Esophagus squamous epithelium (tissue), 5 donors: ENCODE results near the gene NELL1. TPM values are rescaled to one million over a fixed set of nuclear protein-coding genes. Genes with fewer than 3 reads are reported as not detected.

Experiments
- DNase-seq: peaks from one replicate; lab custom pipeline; 2025; lab: John Stamatoyannopoulos, UW
- H3K27ac ChIP-seq, 4 donors: fragments of 200-600 bp; sonication (generic); one replicate each; pipeline ENCODE4 v1.5.1; 2016 to 2019; ENCODE audit warnings: mild to moderate bottlenecking in 1 of 4
- H3K27me3 ChIP-seq, 4 donors: fragments of 200-600 bp; sonication (generic); 1 replicate in 3 of 4; 2 replicates in 1 of 4; pipeline versions ENCODE4 v1.5.1 to v1.6.0; 2017 to 2021; ENCODE audit warnings: antibody characterized with exemption in 1 of 4
- H3K36me3 ChIP-seq, 3 donors: fragments of 200-600 bp; sonication (generic); one replicate each; pipeline ENCODE4 v1.5.1; 2016 to 2019
- H3K4me1 ChIP-seq, 3 donors: fragments of 200-600 bp; sonication (generic); one replicate each; pipeline ENCODE4 v1.5.1; 2017 to 2019
- H3K4me3 ChIP-seq, 4 donors: fragments of 200-600 bp; sonication (generic); 1 replicate in 3 of 4; 2 replicates in 1 of 4; pipeline ENCODE4 v1.5.1; 2016 to 2019; ENCODE audit warnings: mild to moderate bottlenecking in 2 of 4, moderate library complexity in 1 of 4
- H3K9me3 ChIP-seq, 3 donors: fragments of 200-600 bp; sonication (generic); one replicate each; pipeline ENCODE4 v1.5.1; 2016 to 2019
- CTCF ChIP-seq, 6 experiments: fragments of 450-650 bp in 4 of 6; fragments of 200-600 bp in 2 of 6; sonication (generic) in 2 of 6; IDR thresholded peaks; one replicate each; pipeline ENCODE4 v1.5.1; 2016 to 2019; ENCODE audit warnings: antibody characterized with exemption in 6 of 6, mild to moderate bottlenecking in 4 of 6, moderate library complexity in 4 of 6
- POLR2A ChIP-seq, 4 donors: fragments of 450-650 bp; IDR thresholded peaks; one replicate each; pipeline ENCODE4 v1.6.1; 2017; ENCODE audit warnings: antibody characterized with exemption in 4 of 4, mild to moderate bottlenecking in 4 of 4, moderate library complexity in 3 of 4
- WGBS, 2 donors: methylation state at CpG; one replicate each; pipeline ENCODE4 v1.1.5; 2018; 5-methylcytosine and 5-hydroxymethylcytosine counted together
- intact Hi-C: fragments of 100-400 bp; cut with DNase I; formaldehyde crosslinking; loops from one replicate; pipeline ENCODE4 v1.15.0; 2022
- total RNA-seq, 4 donors: library from RNA; depleted of rRNA; stranded (reverse); fragments of >200 nt; gene quantifications; one replicate each; pipeline ENCODE4 v1.1.0, GENCODE V29; 2016
- donor health status: DM: yes; HTN: yes; CAD: no.

The NELL1 gene
- total RNA-seq, 4 donors from 2014 or later: 1.5 TPM; not detected in 3

- 63 to 70% methylated on average over 1 of the region's 1 CpG for WGBS, 2 donors
- H3K4me1 ChIP-seq: no peaks in the 10 kb centered on the region
- TF ChIP-seq CTCF (IDR thresholded peaks at IDR 0.05) (no peak), POLR2A (IDR thresholded peaks at IDR 0.05) (no peak)
- H3K27me3 ChIP-seq: no peaks in the 10 kb centered on the region
- no peaks in the 10 kb centered on the region for H3K9me3 ChIP-seq
- intact Hi-C loops: no loop called here
- no peak for DNase-seq
- no peak overlapping the region for H3K27ac ChIP-seq
- no peaks in the 10 kb centered on the region for H3K36me3 ChIP-seq
- H3K4me3 ChIP-seq: no peak overlapping the region
Measured at GRCh38 chr11:21505070-21505469, 835.7 kb downstream of the NELL1 start.

GRCh38 chr11:21511835-21512440 lies 842.6 kb downstream of the NELL1 start:
- H3K4me1 ChIP-seq: no peaks in the 10 kb centered on the region
- no peak overlapping the region for H3K27ac ChIP-seq
- H3K36me3 ChIP-seq: no peaks in the 10 kb centered on the region
- H3K9me3 ChIP-seq: no peaks in the 10 kb centered on the region
- no peak overlapping the region for H3K4me3 ChIP-seq
- DNase-seq: no peak
- TF ChIP-seq CTCF (IDR thresholded peaks at IDR 0.05) (peak in 5 of 6 experiments; percentile 49 to 75 (median 50)), POLR2A (IDR thresholded peaks at IDR 0.05) (no peak)
- no peaks in the 10 kb centered on the region for H3K27me3 ChIP-seq
- 13 to 29% methylated on average over 2 of the region's 2 CpGs for WGBS, 2 donors
- intact Hi-C loops: no loop called here

- intact Hi-C loops: no loop called here
- Histone ChIP-seq H3K9me3 (no peaks in the 10 kb centered on the region), H3K4me3 (no peak overlapping the region), H3K4me1 (no peaks in the 10 kb centered on the region), H3K27ac (no peak overlapping the region), H3K36me3 (no peaks in the 10 kb centered on the region), H3K27me3 (no peaks in the 10 kb centered on the region)
- no peak for TF ChIP-seq POLR2A (IDR thresholded peaks at IDR 0.05)
- TF ChIP-seq CTCF (IDR thresholded peaks at IDR 0.05): peak in 2 of 6 experiments; percentile 16 to 60
- 44 to 45% methylated on average over 3 of the region's 3 CpGs for WGBS, 2 donors
- DNase-seq: no peak
Measured at GRCh38 chr11:21514316-21514715, 844.9 kb downstream of the NELL1 start.

- 63 to 83% methylated on average over 1 of the region's 1 CpG for WGBS, 2 donors
- intact Hi-C loops: no loop called here
- TF ChIP-seq CTCF (IDR thresholded peaks at IDR 0.05): no peak
- no peak for TF ChIP-seq POLR2A (IDR thresholded peaks at IDR 0.05)
Measured at GRCh38 chr11:21520244-21520643, 850.9 kb downstream of the NELL1 start.

GRCh38 chr11:21529187-21529586 lies 859.8 kb downstream of the NELL1 start:
- no peak overlapping the region for H3K27ac ChIP-seq
- no peaks in the 10 kb centered on the region for H3K27me3 ChIP-seq
- no peaks in the 10 kb centered on the region for H3K9me3 ChIP-seq
- 37 to 40% methylated on average over 1 of the region's 1 CpG for WGBS, 2 donors
- H3K36me3 ChIP-seq: no peaks in the 10 kb centered on the region
- TF ChIP-seq POLR2A (IDR thresholded peaks at IDR 0.05) (no peak), CTCF (IDR thresholded peaks at IDR 0.05) (no peak)
- no peak overlapping the region for H3K4me3 ChIP-seq
- intact Hi-C loops: no loop called here
- H3K4me1 ChIP-seq: no peaks in the 10 kb centered on the region
- DNase-seq: no peak

More at GRCh38 chr11:21520244-21520643, 850.9 kb downstream of the NELL1 start:
- Histone ChIP-seq H3K27ac (no peak overlapping the region), H3K36me3 (no peaks in the 10 kb centered on the region), H3K9me3 (no peaks in the 10 kb centered on the region), H3K4me1 (no peaks in the 10 kb centered on the region), H3K27me3 (no peaks in the 10 kb centered on the region), H3K4me3 (no peak overlapping the region)
- DNase-seq: no peak
